GM11168 (cell line): ENCODE results near the gene H6PD.

Source experiments
- in situ Hi-C: fragments of 300-500 bp; cut with MboI; formaldehyde crosslinking; loops from one replicate; pipeline ENCODE4 v1.12.0; 2022; ENCODE audit warnings: low sequenced_read_pairs; ENCODE audit not compliant: unreplicated experiment

The H6PD gene

GRCh38 chr1:9235560-9235959 lies 986 bp downstream of the H6PD start:
- in situ Hi-C loops: no loop called here

- in situ Hi-C loops: no loop called here
Measured at GRCh38 chr1:9238134-9238533, 3.6 kb downstream of the H6PD start.

GRCh38 chr1:9238550-9238949 lies 4.0 kb downstream of the H6PD start:
- in situ Hi-C loops: no loop called here

GRCh38 chr1:9239622-9240401 lies 5.2 kb downstream of the H6PD start:
- in situ Hi-C loops: no loop called here

GRCh38 chr1:9240914-9241820 lies 6.6 kb downstream of the H6PD start:
- in situ Hi-C loops: no loop called here

GRCh38 chr1:9241891-9242290 lies 7.3 kb downstream of the H6PD start:
- in situ Hi-C loops: no loop called here

- in situ Hi-C loops: no loop called here
Measured at GRCh38 chr1:9242338-9242969, 7.9 kb downstream of the H6PD start.

- in situ Hi-C loops: no loop called here
Measured at GRCh38 chr1:9243066-9243739, 8.6 kb downstream of the H6PD start.

- in situ Hi-C loops: no loop called here
Measured at GRCh38 chr1:9244501-9245229, 10.1 kb downstream of the H6PD start.

GRCh38 chr1:9245230-9245619 lies 10.7 kb downstream of the H6PD start:
- in situ Hi-C loops: no loop called here

GRCh38 chr1:9245661-9246060 lies 11.1 kb downstream of the H6PD start:
- in situ Hi-C loops: no loop called here

GRCh38 chr1:9246215-9246614 lies 11.6 kb downstream of the H6PD start:
- in situ Hi-C loops: no loop called here

GRCh38 chr1:9246841-9247785 lies 12.5 kb downstream of the H6PD start:
- in situ Hi-C loops: no loop called here

GRCh38 chr1:9247894-9248293 lies 13.3 kb downstream of the H6PD start:
- in situ Hi-C loops: no loop called here

GRCh38 chr1:9248341-9249262 lies 14.0 kb downstream of the H6PD start:
- in situ Hi-C loops: no loop called here

GRCh38 chr1:9249263-9249533 lies 14.6 kb downstream of the H6PD start:
- in situ Hi-C loops: no loop called here

GRCh38 chr1:9249534-9250410 lies 15.2 kb downstream of the H6PD start:
- in situ Hi-C loops: no loop called here
